HG02759 (cell line): ENCODE data around the gene NDST3.
A peak's percentile ranks its signal among the peaks of the same experiment; 100 is the strongest.
"Not testable (repeated sequence)": the region's sequence is repeated elsewhere in the genome, so short reads cannot be mapped to it uniquely, and the experiment has no call there.

Experiments
- ATAC-seq: cut with Tn5 transposase; IDR thresholded peaks from one replicate; pipeline ENCODE4 v1.9.1; 2021; ENCODE audit warnings: mild to moderate bottlenecking, moderate library complexity; ENCODE audit not compliant: unreplicated experiment

NDST3 gene

GRCh38 chr4:118265312-118266144 lies 231.2 kb downstream of the NDST3 start:
- peak; percentile 88 for ATAC-seq

DNA sequence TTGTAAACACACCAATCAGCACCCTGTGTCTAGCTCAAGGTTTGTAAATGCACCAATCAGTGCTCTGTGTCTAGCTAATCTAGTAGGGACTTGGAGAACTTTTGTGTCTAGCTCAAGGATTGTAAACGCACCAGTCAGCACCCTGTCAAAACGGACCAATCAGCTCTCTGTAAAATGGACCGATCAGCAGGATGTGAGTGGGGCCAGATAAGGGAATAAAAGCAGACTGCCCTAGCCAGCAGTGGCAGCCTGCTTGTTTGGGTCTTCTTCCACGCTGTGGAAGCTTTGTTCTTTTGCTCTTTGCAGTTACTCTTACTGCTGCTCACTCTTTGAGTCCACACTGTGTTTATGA lies 231.8 kb downstream of the NDST3 start:
- ATAC-seq: not testable (repeated sequence)

DNA sequence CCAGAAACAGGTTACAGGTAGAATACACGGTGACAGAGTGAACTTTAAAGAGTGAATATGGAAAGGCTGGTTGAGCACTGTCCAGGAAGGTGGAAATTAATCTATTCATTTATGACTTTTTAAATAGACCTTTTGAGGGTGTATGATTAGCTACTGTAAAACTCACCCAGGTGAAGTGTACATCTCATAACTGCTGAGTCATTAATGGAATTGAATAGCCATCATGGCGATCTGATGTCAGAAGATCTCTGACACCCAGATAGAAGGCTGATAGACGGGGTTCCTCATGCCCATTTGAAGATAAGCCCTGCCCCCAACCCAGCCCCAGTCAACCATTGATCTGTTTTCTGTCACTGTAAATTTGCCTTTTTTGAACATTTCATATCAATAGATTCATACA lies 234.5 kb downstream of the NDST3 start:
- no peak for ATAC-seq

GRCh38 chr4:118270492-118270891 lies 236.2 kb downstream of the NDST3 start:
- no peak for ATAC-seq

DNA sequence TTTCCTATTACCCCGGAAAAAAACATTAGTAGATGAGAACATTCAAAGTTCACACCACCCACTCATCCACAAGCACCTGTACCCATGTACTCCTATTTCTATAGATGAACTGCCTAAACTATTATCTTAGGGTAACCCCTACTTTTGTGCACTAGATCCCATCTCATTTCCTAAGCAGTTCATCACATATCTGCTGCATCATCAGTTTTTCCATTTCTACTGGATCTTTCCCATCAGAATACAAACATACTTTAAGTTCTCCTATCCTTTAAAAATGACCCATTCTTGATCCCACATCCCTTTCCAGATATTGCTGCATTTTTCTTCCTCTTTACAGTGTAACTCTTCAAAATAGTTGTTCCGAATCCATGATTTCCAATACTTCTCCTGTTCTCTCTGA lies 237.5 kb downstream of the NDST3 start:
- ATAC-seq: no peak

DNA sequence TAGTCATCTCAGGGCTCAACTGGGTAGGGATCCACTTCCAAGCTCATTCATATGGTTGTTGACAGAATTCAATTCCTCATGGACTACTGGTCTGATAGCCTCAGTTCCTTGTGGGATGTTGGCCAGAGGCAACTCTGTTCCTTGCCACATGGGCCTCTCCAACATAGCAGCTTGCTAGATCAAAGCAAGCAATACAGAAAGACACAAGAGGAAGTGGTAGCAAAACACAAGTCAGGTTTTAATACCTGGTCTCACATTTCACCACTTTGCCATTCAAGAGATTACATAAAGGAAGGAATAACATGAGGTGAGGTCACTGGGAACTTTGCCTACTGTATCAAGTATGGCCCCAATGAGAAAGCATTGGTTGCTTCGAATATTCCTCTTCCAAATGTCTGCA lies 239.4 kb downstream of the NDST3 start:
- ATAC-seq: no peak

DNA sequence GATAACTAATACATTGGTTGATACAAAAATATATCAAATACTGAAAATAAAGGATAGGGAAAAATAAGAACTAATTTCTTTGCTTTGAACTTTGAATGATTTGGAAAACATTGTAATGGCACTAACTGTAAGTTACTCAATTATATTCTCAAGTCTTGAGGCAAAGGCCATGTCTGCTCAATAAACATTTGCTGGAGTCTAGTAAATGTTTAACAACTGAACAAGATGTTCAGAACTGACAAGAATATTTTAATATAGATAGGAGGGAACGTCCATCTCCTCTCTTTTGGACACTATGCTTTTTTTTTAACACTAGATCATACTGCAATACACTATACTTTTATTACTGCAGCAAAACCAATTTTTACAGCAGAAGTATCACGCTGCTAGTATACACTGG lies 242.3 kb downstream of the NDST3 start:
- ATAC-seq: no peak

DNA sequence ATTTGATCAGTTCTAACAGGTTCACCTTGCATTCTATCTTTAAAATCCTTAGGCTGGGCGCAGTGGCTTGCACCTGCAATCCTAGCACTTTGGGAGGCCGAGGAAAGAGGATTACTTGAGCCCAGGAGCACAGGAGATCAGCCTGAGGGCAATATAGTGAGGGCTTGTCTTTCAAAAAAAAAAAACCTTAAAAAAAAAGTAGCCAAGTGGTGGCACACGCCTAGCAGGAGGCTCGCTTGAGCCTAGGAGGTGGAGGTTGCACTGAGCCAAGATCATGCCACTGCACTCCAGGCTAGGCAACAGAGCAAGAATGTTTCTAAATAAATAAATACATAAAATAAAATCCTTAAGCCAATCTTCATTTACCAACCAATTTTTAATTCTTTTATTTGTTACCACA lies 243.0 kb downstream of the NDST3 start:
- no peak for ATAC-seq

DNA sequence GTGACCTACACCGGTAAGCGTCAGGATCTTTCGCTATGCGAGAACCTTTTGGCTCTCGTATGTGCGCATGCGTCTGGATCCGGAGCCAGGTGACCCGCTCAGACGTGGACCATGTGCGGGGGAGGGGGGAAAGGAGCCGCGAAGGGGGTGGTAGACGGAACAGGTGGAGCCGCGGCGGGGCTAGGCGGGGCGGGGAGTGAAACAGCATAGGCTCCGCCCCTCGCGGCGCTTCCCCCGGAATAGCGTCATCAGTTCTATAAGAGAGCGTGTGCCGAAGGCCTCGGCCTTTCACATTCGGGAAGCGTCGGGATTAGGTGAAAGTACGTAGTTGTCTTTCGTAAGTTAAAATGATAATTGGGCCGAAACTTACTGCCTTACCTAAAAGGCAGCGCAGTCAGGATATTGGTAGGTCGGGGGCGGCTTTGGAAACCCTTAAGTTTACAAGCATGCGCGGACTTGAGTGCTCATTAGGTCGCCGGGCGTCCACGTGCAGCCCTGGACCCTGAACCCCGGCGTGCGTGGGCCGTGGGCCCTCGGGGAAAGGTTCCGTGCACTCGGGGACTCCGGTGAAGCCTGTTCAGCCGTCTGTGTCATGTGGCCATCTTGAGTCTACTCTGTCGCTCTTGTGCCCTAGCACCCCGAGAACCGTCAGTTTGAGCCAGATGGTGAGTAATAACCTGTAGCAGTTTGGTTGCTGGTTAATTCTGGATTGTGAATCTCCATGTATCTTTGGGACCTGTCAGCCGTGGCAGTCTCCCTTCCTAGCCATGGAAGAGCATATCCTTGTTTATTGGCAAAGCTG lies 244.4 kb downstream of the NDST3 start:
- ATAC-seq: peak; percentile 81

GRCh38 chr4:118279328-118279727 lies 245.0 kb downstream of the NDST3 start:
- ATAC-seq: no peak

DNA sequence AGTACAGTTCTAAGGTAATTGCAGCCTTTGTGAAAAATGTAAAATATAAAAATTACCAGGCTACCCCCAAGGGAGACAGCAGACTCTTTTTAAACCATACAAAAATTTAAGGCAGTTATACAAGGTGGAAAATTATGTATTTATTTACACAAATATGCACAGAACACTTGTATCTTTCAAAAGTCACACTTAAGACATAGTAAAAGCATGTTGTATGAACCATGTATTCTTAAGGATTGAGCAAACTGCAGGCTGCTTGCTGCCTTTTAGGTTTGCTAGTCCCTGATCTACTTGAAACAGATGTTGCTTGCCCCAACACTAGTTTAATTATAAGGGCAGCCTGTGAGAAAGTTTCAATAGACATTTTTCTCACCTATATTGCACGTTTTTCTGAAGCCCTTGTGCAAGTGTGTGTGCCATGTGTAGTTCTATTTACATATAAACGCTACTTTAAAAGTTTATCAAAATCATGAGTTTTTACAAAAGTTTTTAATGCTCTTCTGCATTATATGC lies 245.7 kb downstream of the NDST3 start:
- no peak for ATAC-seq

DNA sequence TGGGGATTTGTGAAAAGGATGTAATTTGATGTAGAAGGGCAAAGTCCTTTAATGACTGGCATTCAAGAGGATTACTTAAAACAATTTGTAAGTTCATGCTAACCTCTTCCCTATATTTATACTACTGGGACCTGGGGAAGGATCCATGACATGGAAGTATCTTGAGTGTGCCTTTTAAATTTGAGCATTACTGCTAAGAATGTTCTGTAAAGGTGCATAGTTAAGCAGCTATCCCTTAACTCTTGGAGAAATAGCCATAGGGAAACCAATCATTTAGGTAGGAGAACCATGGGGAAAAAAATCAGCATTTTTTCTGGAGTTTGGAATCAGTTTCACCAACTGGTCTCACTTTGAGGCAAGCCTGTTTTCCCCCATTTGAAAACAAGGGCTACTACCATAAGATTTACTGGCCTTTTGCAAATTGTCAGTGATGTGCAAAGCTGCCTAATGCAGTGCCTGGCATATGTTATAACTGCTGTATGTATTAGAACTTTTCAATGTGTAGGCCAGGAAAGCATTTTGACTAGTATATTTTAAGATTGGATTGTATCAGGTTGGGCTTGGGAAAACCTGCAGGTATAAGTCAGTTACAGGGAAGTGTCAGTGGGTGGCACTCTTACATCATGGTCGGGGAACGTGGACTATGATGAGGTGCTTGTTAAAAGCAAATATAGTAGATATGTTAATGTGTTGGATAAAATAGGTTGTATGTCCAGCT lies 246.4 kb downstream of the NDST3 start:
- peak; percentile 16 for ATAC-seq

GRCh38 chr4:118281611-118282442 lies 247.5 kb downstream of the NDST3 start:
- ATAC-seq: no peak

DNA sequence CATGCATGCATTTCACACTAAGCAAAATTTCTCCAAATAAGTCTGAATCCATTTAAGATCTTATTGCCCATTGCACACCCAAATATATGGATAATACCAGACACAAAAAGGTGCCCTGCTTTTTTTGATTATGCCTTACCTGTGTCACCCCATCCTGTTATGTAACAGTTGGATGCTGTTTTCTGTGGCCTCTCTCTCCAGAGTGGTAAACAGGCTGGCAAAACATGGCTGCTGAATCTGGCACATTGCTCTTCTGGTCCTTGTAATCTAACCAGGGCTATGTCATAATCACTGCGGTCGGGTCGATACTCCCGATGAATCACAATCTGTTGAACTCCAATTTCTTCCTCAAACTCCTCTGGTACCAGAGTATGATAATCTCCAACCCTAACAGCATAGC lies 248.4 kb downstream of the NDST3 start:
- ATAC-seq: no peak

- peak; percentile 52 for ATAC-seq
Measured at GRCh38 chr4:118284169-118284568, 249.9 kb downstream of the NDST3 start.

GRCh38 chr4:118285931-118286330 lies 251.6 kb downstream of the NDST3 start:
- ATAC-seq: no peak

GRCh38 chr4:118286685-118287084 lies 252.4 kb downstream of the NDST3 start:
- no peak for ATAC-seq

GRCh38 chr4:118287711-118288451 lies 253.6 kb downstream of the NDST3 start:
- ATAC-seq: no peak

- no peak for ATAC-seq
Measured at GRCh38 chr4:118289794-118290193, 255.5 kb downstream of the NDST3 start.

- no peak for ATAC-seq
Measured at GRCh38 chr4:118290951-118291350, 256.7 kb downstream of the NDST3 start.
